ENCODE results near the gene SLC5A11.

SLC5A11 gene

GRCh38 chr16:24918641-24919040 is 72.9 kb downstream of the SLC5A11 start:
- DNase-seq (ENCODE audit: low read depth): no peak
- no peak for TF ChIP-seq CTCF (conservative IDR thresholded peaks at IDR 0.05; ENCODE audit: low read depth, low read length)
- H3K4me3 ChIP-seq (ENCODE audit: low read depth, low read length): no peak overlapping the region

- no peak overlapping the region for H3K4me3 ChIP-seq (ENCODE audit: low read depth, low read length)
- no peak for DNase-seq (ENCODE audit: low read depth)
- no peak for TF ChIP-seq CTCF (conservative IDR thresholded peaks at IDR 0.05; ENCODE audit: low read depth, low read length)
Observed at GRCh38 chr16:24919536-24919935, 73.8 kb downstream of the SLC5A11 start.

- no peak for DNase-seq (ENCODE audit: low read depth)
Observed at GRCh38 chr16:24920568-24920967, 74.8 kb downstream of the SLC5A11 start.

DNA sequence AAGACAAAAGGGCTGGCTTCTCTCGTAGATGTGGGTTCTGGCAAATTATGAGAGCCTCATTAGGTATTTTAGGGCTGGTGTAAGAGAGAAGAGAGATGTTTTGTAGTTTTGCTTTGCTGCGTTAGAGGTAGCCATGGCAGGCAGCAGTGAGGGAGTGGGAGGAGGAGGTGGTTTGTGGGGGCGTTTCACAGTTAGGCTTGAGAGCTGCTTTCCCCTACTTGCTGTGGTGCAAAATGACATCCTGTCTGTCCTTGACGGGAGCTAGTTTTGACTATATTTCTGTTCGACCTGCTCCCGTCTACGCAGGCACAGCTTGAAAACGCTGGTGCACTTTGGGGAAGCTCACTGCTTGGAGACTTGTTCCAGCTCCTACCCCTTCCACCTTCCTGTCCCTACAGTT is 75.5 kb downstream of the SLC5A11 start:
- H3K4me3 ChIP-seq (ENCODE audit: low read depth, low read length): no peak overlapping the region
- no peak for TF ChIP-seq CTCF (conservative IDR thresholded peaks at IDR 0.05; ENCODE audit: low read depth, low read length)
- no peak for DNase-seq (ENCODE audit: low read depth)

More at GRCh38 chr16:24920568-24920967, 74.8 kb downstream of the SLC5A11 start:
- no peak for TF ChIP-seq CTCF (conservative IDR thresholded peaks at IDR 0.05; ENCODE audit: low read depth, low read length)
- H3K4me3 ChIP-seq (ENCODE audit: low read depth, low read length): no peak overlapping the region

GRCh38 chr16:24925163-24925562 is 79.4 kb downstream of the SLC5A11 start:
- no peak for TF ChIP-seq CTCF (conservative IDR thresholded peaks at IDR 0.05; ENCODE audit: low read depth, low read length)
- no peak overlapping the region for H3K4me3 ChIP-seq (ENCODE audit: low read depth, low read length)
- no peak for DNase-seq (ENCODE audit: low read depth)

- H3K4me3 ChIP-seq (ENCODE audit: low read depth, low read length): no peak overlapping the region
- no peak for TF ChIP-seq CTCF (conservative IDR thresholded peaks at IDR 0.05; ENCODE audit: low read depth, low read length)
- DNase-seq (ENCODE audit: low read depth): no peak
Observed at GRCh38 chr16:24929409-24929808, 83.6 kb downstream of the SLC5A11 start.

DNA sequence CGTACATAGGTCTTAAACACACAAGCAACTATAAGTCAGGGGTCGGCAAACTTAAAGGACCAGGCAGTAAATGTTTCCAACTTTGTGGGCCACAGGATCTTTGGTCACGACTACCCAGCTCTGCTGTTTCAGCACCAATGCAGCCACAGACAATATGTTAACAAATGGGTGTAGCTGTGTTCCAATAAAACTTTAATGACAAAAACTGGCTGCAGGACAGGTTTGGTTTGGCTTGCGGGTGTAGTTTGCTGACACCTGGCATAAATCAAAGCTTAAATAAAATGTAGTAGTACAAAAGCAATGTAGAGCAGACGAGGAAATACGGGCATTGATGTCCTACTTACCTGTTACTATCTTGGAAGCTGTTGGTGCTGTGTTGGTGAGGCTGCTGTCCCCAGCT is 84.7 kb downstream of the SLC5A11 start:
- no peak for DNase-seq (ENCODE audit: low read depth)
- no peak for TF ChIP-seq CTCF (conservative IDR thresholded peaks at IDR 0.05; ENCODE audit: low read depth, low read length)
- H3K4me3 ChIP-seq (ENCODE audit: low read depth, low read length): no peak overlapping the region

All from choroid plexus epithelial cell (primary cell).